Activated CD4-positive, alpha-beta T cell treated with anti-CD3 and anti-CD28 coated beads for 24 hours (primary cell): Measurements from ENCODE around the gene PER2.
"Not testable (repeated sequence)": the region's sequence is repeated elsewhere in the genome, so short reads cannot be mapped to it uniquely, and the experiment has no call there.

ENCODE experiments used
- DNase-seq, 2 donors: peaks; one replicate each; pipeline ENCODE4 v3.0.0-alpha.2; 2020; ENCODE audit warnings: low read depth in 2 of 2

Gene PER2

GRCh38 chr2:238313289-238313990 lies 25.0 kb upstream of the PER2 start:
- no peak for DNase-seq

GRCh38 chr2:238310721-238311120 lies 22.3 kb upstream of the PER2 start:
- not testable (repeated sequence) for DNase-seq

GRCh38 chr2:238308177-238308576 lies 19.8 kb upstream of the PER2 start:
- DNase-seq: no peak

- DNase-seq: no peak
Observed at GRCh38 chr2:238306672-238306998, 18.2 kb upstream of the PER2 start.

- DNase-seq: no peak
Observed at GRCh38 chr2:238305965-238306671, 17.7 kb upstream of the PER2 start.

- no peak for DNase-seq
Observed at GRCh38 chr2:238305092-238305862, 16.9 kb upstream of the PER2 start.

- no peak for DNase-seq
Observed at GRCh38 chr2:238304116-238304515, 15.7 kb upstream of the PER2 start.

- DNase-seq: no peak
Observed at GRCh38 chr2:238302751-238303150, 14.3 kb upstream of the PER2 start.

- no peak for DNase-seq
Observed at GRCh38 chr2:238302087-238302486, 13.7 kb upstream of the PER2 start.

GRCh38 chr2:238299803-238300202 lies 11.4 kb upstream of the PER2 start:
- DNase-seq: no peak

GRCh38 chr2:238296638-238297457 lies 8.4 kb upstream of the PER2 start:
- no peak for DNase-seq

GRCh38 chr2:238295144-238296112 lies 7.0 kb upstream of the PER2 start:
- DNase-seq: no peak

- DNase-seq: no peak
Observed at GRCh38 chr2:238294393-238295143, 6.2 kb upstream of the PER2 start.

- DNase-seq: no peak
Observed at GRCh38 chr2:238294046-238294392, 5.6 kb upstream of the PER2 start.

- DNase-seq: no peak
Observed at GRCh38 chr2:238291550-238292281, 3.3 kb upstream of the PER2 start.

GRCh38 chr2:238290715-238291549 lies 2.5 kb upstream of the PER2 start:
- no peak for DNase-seq

GRCh38 chr2:238290091-238290509 lies 1.7 kb upstream of the PER2 start:
- DNase-seq: no peak

- DNase-seq: no peak
Observed at GRCh38 chr2:238289574-238289973, 1.2 kb upstream of the PER2 start.
